GM12878 (cell line): ENCODE data around the gene CEBPE. TPM values are rescaled to one million over a fixed set of nuclear protein-coding genes. Genes with fewer than 3 reads are reported as not detected.

Experiments
- ATAC-seq: fragments of 200-7000 bp; cut with Tn5 transposase; 3 replicates; pipeline ENCODE4 v1.9.1; 2020; ENCODE audit warnings: mild to moderate bottlenecking, moderate library complexity
- BruUV-seq: library from RNA; stranded (reverse); fragments of 400-500 nt; replicated peaks from 2 replicates; lab custom pipeline; 2021; lab: Mats Ljungman, UMichigan
- CTCF ChIA-PET: fragments of 300-600 bp; sonication (Branson Sonifier 250); formaldehyde crosslinking; extraction: SDS; loops from one replicate; lab custom pipeline; 2021; ENCODE audit warnings: inconsistent platforms; lab: Yijun Ruan, JAX
- POLR2A ChIA-PET: fragments of 350-600 bp; formaldehyde crosslinking; extraction: SDS; loops from one replicate; lab custom pipeline; 2021; ENCODE audit warnings: inconsistent platforms; lab: Charles Lee
- RAD21 ChIA-PET: fragments of 300-600 bp; sonication (Branson Sonifier 250); formaldehyde crosslinking; loops from one replicate; lab custom pipeline; 2023; ENCODE audit warnings: antibody characterized with exemption; ENCODE audit not compliant: unreplicated experiment; lab: Charles Lee
- SMC1A ChIA-PET: fragments of 300-600 bp; sonication (Branson Sonifier 250); formaldehyde crosslinking; loops from one replicate; lab custom pipeline; 2023; ENCODE audit not compliant: unreplicated experiment, uncharacterized antibody; lab: Charles Lee
- DNase-seq: peaks from one replicate; pipeline ENCODE4 v3.0.0-alpha.2; 2011; ENCODE audit warnings: low read depth, low spot score
- FAIRE-seq: peaks from 3 replicates; lab custom pipeline; 2011; peaks lifted over from hg19 to GRCh38; lab: Jason Lieb, UNC
- H2AFZ ChIP-seq: 2 replicates; pipeline ENCODE4 v1.6.0; 2011; ENCODE audit warnings: low read depth, low read length, control low read depth; ENCODE audit not compliant: control insufficient read depth
- H3K27ac ChIP-seq: 2 replicates; pipeline ENCODE4 v1.5.1; 2011; ENCODE audit warnings: control low read depth; ENCODE audit not compliant: control insufficient read depth, insufficient read depth
- H3K27me3 ChIP-seq, 2 experiments: replicated peaks in 1 of 2; 2 replicates each; pipeline versions ENCODE4 v1.6.0 to v1.6.1; 2011; ENCODE audit warnings: low read length in 1 of 2; ENCODE audit not compliant: control insufficient read depth in 2 of 2, insufficient read depth in 2 of 2
- H3K36me3 ChIP-seq, 2 experiments: 2 replicates each; pipeline ENCODE4 v1.5.1; 2011; ENCODE audit warnings: low read length in 1 of 2; ENCODE audit not compliant: control insufficient read depth in 2 of 2, insufficient read depth in 2 of 2
- H3K4me1 ChIP-seq: 2 replicates; pipeline ENCODE4 v1.6.1; 2011; ENCODE audit warnings: mild to moderate bottlenecking, low read length, moderate library complexity, mixed read lengths; ENCODE audit not compliant: control insufficient read depth, insufficient read depth
- H3K4me2 ChIP-seq: 2 replicates; pipeline ENCODE4 v1.6.0; 2011; ENCODE audit warnings: control low read depth; ENCODE audit not compliant: control insufficient read depth, insufficient read depth
- H3K4me3 ChIP-seq: fragments of 200-600 bp; sonication (generic); 2 replicates; pipeline ENCODE4 v1.5.1; 2016
- H3K79me2 ChIP-seq: 2 replicates; pipeline ENCODE4 v1.6.0; 2011; ENCODE audit warnings: low read length; ENCODE audit not compliant: control insufficient read depth, insufficient read depth
- H3K9ac ChIP-seq: 2 replicates; pipeline ENCODE4 v1.8.0; 2011; ENCODE audit warnings: low read length, control low read depth, mixed read lengths; ENCODE audit not compliant: control insufficient read depth, insufficient read depth
- H3K9me3 ChIP-seq: replicated peaks from 3 replicates; pipeline ENCODE4 v1.5.1; 2011; ENCODE audit warnings: mild to moderate bottlenecking, low read length; ENCODE audit not compliant: control insufficient read depth, insufficient read depth
- H4K20me1 ChIP-seq: 2 replicates; pipeline ENCODE4 v1.6.0; 2011; ENCODE audit not compliant: control insufficient read depth, insufficient read depth
- ESRRA ChIP-seq: IDR thresholded peaks from 2 replicates; pipeline ENCODE4 v1.6.1; 2012; ENCODE audit warnings: mild to moderate bottlenecking, low read length, improper control_type of control experiment
- EZH2 ChIP-seq: IDR thresholded peaks from 2 replicates; pipeline ENCODE4 v1.6.1; 2012; ENCODE audit warnings: low read depth, mild to moderate bottlenecking, control low read depth, inconsistent platforms, low read length, borderline replicate concordance; ENCODE audit not compliant: control insufficient read depth
- FOS ChIP-seq: IDR thresholded peaks from 3 replicates; pipeline ENCODE4 v1.6.1; 2011; ENCODE audit warnings: borderline replicate concordance; ENCODE audit not compliant: insufficient read length; ENCODE audit errors: extremely low read depth
- MXI1 ChIP-seq: fragments of 150-350 bp; IDR thresholded peaks from 2 replicates; pipeline ENCODE4 v1.6.1; 2011; ENCODE audit warnings: low read depth, mild to moderate bottlenecking, inconsistent platforms, low read length, improper control_type of control experiment
- PAX8 ChIP-seq: fragments of 450-650 bp; IDR thresholded peaks from 2 replicates; pipeline ENCODE4 v1.6.1; 2017; ENCODE audit warnings: mild to moderate bottlenecking, moderate library complexity
- POLR2AphosphoS2 ChIP-seq: IDR thresholded peaks from 2 replicates; pipeline ENCODE4 v1.6.1; 2011; ENCODE audit warnings: low read depth, mild to moderate bottlenecking, low read length, improper control_type of control experiment, moderate library complexity
- RCOR1 ChIP-seq: conservative IDR thresholded peaks from 2 replicates; pipeline ENCODE4 v1.6.1; 2012; ENCODE audit warnings: low read depth, low read length, improper control_type of control experiment
- SPI1 ChIP-seq: IDR thresholded peaks from 2 replicates; pipeline ENCODE4 v1.6.1; 2011; ENCODE audit warnings: low read depth, mild to moderate bottlenecking, low read length, moderate library complexity, borderline replicate concordance; ENCODE audit not compliant: insufficient read depth
- STAT3 ChIP-seq: IDR thresholded peaks from 2 replicates; pipeline ENCODE4 v1.6.1; 2011; ENCODE audit warnings: low read depth, low read length, improper control_type of control experiment
- SUPT20H ChIP-seq: IDR thresholded peaks from 2 replicates; pipeline ENCODE4 v1.6.1; 2011; ENCODE audit warnings: low read depth, mild to moderate bottlenecking, low read length, moderate library complexity, borderline replicate concordance; ENCODE audit not compliant: control insufficient read depth
- ZBED1 ChIP-seq: IDR thresholded peaks from 2 replicates; pipeline ENCODE4 v1.6.1; 2016; ENCODE audit warnings: borderline replicate concordance
- WGBS: methylation state at CpG from one replicate; pipeline ENCODE4 v1.1.6; 2016; ENCODE audit warnings: low lambda C conversion rate; ENCODE audit not compliant: insufficient replicate concordance, insufficient coverage; ENCODE audit errors: missing lambda C conversion rate; 5-methylcytosine and 5-hydroxymethylcytosine counted together
- in situ Hi-C: fragments of 300-500 bp; cut with MboI; formaldehyde crosslinking; loops from 9 replicates; pipeline ENCODE4 v1.14.3; 2018; ENCODE audit warnings: mixed read lengths
- intact Hi-C: fragments of 100-400 bp; cut with micrococcal nuclease; formaldehyde crosslinking; loops from one replicate; pipeline ENCODE4 v1.14.2; 2022; ENCODE audit not compliant: unreplicated experiment
- polyA plus RNA-seq, 11 experiments: library from polyadenylated mRNA; depleted of rRNA in 4 of 11; unstranded in 6 of 11; stranded (reverse) in 5 of 11; fragments of >200 nt; fragmentation: Nextera tagmentation in 4 of 11; fragmentation: Illumina TruSeq in 1 of 11; extraction: Ambion mirVana in 4 of 11; extraction: Trizol in 1 of 11; gene quantifications; 1 replicate in 1 of 11; 2 replicates in 10 of 11; pipeline versions ENCODE4 v1.2.1 to v1.2.3, GENCODE V29; 2011 to 2016; ENCODE audit warnings: inconsistent platforms in 2 of 11, missing spikeins in 2 of 11, low read depth in 1 of 11
- total RNA-seq, 4 experiments: library from RNA; depleted of rRNA in 3 of 4; stranded (reverse); fragments of >200 nt in 3 of 4; fragmentation: Illumina TruSeq in 1 of 4; extraction: Trizol in 1 of 4; gene quantifications; 2 replicates each; pipeline versions ENCODE4 v1.2.1 to v1.2.3, GENCODE V29; 2013 to 2021
- TF ChIP-seq, protein P1 (sequence below): fragments of 450-650 bp; IDR thresholded peaks from 2 replicates; pipeline ENCODE4 v1.6.1; 2014; ENCODE audit warnings: mild to moderate bottlenecking
- TF ChIP-seq, protein P2 (sequence below): IDR thresholded peaks from 2 replicates; pipeline ENCODE4 v1.6.1; 2011; ENCODE audit warnings: borderline replicate concordance, low read depth, mild to moderate bottlenecking, moderate library complexity, low read length; ENCODE audit not compliant: insufficient read depth, poor library complexity, severe bottlenecking

Gene CEBPE
- total and polyA plus RNA-seq, 10 of the 15 experiments (the other 5 are each of a cell fraction or from before 2014, with no cell fraction given) = 0.09 to 0.45 (median 0.24) TPM; not detected in 7

DNA sequence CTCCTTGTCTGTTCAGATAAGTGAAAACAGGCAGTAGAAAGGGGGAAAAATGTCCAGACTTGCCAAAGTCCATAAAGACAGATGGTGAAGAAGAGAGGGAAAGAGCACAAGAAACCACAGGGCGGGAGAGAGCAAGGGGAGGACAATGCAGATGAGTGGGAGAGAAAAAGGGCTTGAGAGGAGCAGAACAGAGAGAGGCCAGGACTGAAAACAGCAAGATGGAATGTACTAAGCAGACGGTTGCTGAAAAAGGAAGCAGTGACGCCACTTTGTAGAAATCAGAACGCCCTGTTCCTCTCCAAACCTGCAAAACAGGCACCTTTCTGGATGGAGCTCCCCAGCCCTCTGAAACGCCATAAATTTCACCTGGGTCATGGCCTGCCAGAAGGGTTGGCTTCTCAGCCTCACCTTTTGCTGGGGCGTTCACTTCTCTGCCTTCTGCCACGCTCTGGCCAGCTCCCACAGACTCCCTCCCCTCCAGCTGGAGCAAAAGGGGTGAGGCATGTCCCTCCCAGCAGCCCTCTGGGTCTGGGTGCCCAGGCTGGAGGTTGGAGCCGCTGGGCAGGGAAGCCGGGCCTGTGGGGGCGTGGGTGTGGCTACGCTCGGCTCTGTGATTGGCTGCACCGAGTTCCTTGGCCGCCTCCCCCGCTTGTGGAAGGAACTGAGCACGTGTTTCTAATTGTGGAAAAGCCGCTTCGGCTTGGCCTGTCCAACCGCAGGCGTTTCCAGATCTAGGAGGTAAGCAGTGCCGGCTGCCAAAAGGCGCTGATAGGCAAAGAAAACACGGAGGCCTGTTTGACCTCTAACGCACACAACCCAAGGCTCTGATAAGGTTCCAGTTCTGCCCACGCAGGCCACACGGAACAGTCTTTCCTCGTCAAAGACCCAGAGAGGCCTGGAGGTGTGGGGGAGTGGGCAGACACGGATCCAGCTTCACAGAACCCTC is 35.1 kb upstream of the CEBPE start:
- Histone ChIP-seq H3K9ac (no peak overlapping the region), H2AFZ (no peak overlapping the region)

DNA sequence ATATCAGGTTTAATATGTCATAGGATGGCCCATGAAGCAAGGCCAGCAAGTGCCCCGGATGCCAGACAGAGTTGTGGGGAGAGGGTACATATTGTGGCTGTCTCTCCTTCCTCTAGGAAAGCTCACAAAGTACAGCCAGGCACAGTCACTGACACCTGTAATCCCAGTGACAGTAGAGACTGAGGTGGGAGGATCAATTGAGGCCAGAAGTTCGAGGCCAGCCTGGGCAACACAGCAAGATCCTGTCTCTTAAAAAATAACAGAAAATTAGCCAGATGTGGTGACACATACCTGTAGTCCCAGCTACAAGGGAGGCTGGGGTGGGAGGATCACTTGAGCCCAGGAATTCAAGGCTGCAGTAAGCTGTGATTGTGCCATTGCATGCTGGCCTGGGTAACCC is 32.3 kb upstream of the CEBPE start:
- no TSS peak for BruUV-seq
- WGBS = 18% methylated on average over 2 of the region's 2 CpGs
- ATAC-seq (no peak), FAIRE-seq (no peak), DNase-seq (no peak)
- ChIA-PET POLR2A (no interaction called here), CTCF (interaction anchor here (0.6 to 1.6 kb wide), 2 partner anchors 31 to 698 kb away, joined by 3 to 7 read pairs; no protein-coding TSS in a partner anchor), SMC1A (interaction anchor here (1.0 kb wide), 1 partner anchor 82 kb away, joined by 3 read pairs; no protein-coding TSS in a partner anchor), RAD21 (no interaction called here)
- in situ Hi-C loops = no loop called here
- Histone ChIP-seq H3K36me3 (no peaks in the 10 kb centered on the region), H3K4me1 (no peaks in the 10 kb centered on the region; the same call in 1 of the 2 replicates), H3K4me3 (no peak overlapping the region), H3K9me3 (no peaks in the 10 kb centered on the region), H3K4me2 (no peak overlapping the region), H3K79me2 (no peaks in the 10 kb centered on the region), H3K9ac (no peak overlapping the region), H2AFZ (no peak overlapping the region), H4K20me1 (no peaks in the 10 kb centered on the region; the same call in 1 of the 2 replicates), H3K27ac (no peak overlapping the region), H3K27me3 (peaks cover 2% of the 10 kb centered on the region in 2 experiments)
- intact Hi-C loops = no loop called here
- TF ChIP-seq ESRRA (no peak), SPI1 (no peak), ZBED1 (no peak), FOS (no peak), PAX8 (no peak), MXI1 (no peak), SUPT20H (no peak), EZH2 (no peak), POLR2AphosphoS2 (no peak)
- TF ChIP-seq, protein P1, sequence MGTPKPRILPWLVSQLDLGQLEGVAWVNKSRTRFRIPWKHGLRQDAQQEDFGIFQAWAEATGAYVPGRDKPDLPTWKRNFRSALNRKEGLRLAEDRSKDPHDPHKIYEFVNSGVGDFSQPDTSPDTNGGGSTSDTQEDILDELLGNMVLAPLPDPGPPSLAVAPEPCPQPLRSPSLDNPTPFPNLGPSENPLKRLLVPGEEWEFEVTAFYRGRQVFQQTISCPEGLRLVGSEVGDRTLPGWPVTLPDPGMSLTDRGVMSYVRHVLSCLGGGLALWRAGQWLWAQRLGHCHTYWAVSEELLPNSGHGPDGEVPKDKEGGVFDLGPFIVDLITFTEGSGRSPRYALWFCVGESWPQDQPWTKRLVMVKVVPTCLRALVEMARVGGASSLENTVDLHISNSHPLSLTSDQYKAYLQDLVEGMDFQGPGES = no peak
- TF ChIP-seq, protein P2, sequence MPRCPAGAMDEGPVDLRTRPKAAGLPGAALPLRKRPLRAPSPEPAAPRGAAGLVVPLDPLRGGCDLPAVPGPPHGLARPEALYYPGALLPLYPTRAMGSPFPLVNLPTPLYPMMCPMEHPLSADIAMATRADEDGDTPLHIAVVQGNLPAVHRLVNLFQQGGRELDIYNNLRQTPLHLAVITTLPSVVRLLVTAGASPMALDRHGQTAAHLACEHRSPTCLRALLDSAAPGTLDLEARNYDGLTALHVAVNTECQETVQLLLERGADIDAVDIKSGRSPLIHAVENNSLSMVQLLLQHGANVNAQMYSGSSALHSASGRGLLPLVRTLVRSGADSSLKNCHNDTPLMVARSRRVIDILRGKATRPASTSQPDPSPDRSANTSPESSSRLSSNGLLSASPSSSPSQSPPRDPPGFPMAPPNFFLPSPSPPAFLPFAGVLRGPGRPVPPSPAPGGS = no peak

More for the DNA sequence above, 35.1 kb upstream of the CEBPE start:
- FAIRE-seq = no peak
- SMC1A ChIA-PET = no interaction called here
- TF ChIP-seq STAT3 (no peak), RCOR1 (no peak)
- intact Hi-C loops (no loop called here), in situ Hi-C loops (no loop called here)
- H3K27ac ChIP-seq = no peak overlapping the region
- H3K4me2 ChIP-seq = no peak overlapping the region
- WGBS = 48% methylated on average over 28 of the region's 28 CpGs
- H3K4me1 ChIP-seq = no peaks in the 10 kb centered on the region
- H4K20me1 ChIP-seq = no peaks in the 10 kb centered on the region
- no peaks in the 10 kb centered on the region for H3K79me2 ChIP-seq
- CTCF ChIA-PET = no interaction called here
- DNase-seq = no peak
- H3K36me3 ChIP-seq = no peaks in the 10 kb centered on the region
- ATAC-seq = no peak
- BruUV-seq = no TSS peak
- no peak overlapping the region for H3K4me3 ChIP-seq
- H3K27me3 ChIP-seq = peaks cover 2% of the 10 kb centered on the region in 2 experiments
- RAD21 ChIA-PET = no interaction called here
- no peaks in the 10 kb centered on the region for H3K9me3 ChIP-seq
- POLR2A ChIA-PET = no interaction called here
